Left cardiac atrium (tissue), 4 donors: ENCODE results near the gene SLC35F2. TPM values are rescaled to one million over a fixed set of nuclear protein-coding genes. Genes with fewer than 3 reads are reported as not detected.
A peak's percentile ranks its signal among the peaks of the same experiment; 100 is the strongest.
"Not testable (repeated sequence)": the region's sequence is repeated elsewhere in the genome, so short reads cannot be mapped to it uniquely, and the experiment has no call there.

Experiments used
- ATAC-seq, 2 donors: fragments of 200-7000 bp; cut with Tn5 transposase; one replicate each; pipeline ENCODE4 v1.9.1; 2020; ENCODE audit warnings: mild to moderate bottlenecking in 2 of 2, moderate library complexity in 2 of 2
- DNase-seq: peaks from one replicate; pipeline ENCODE4 v3.0.0-alpha.2; 2020
- intact Hi-C, 2 donors: fragments of 100-400 bp; cut with DNase I; formaldehyde crosslinking; loops; one replicate each; pipeline versions ENCODE4 v1.14.1 to v1.15.1; 2022 to 2023
- long read RNA-seq: library from polyadenylated mRNA; unstranded; transcript quantifications from one replicate; pipeline ENCODE4 v2.0.0, GENCODE V29; 2021
- total RNA-seq, 2 donors: library from RNA; stranded (reverse); fragmentation: NEBNext Ultra II Directional; extraction: Animal tissue kit (Norgen Biotek cat#: 25700); gene quantifications; one replicate each; pipeline ENCODE4 v1.2.1, GENCODE V29; 2021
- donor health status: DM: no; HTN: yes; CAD: no.
- donor health status: DM: no; HTN: yes; CAD: no; lungs with severe emphysema.
- donor health status: DM: yes; HTN: yes; CAD: no.
- donor health status: Dilated cardiomyopathy.

Gene SLC35F2
- 1 to 10 TPM; 2.1 to 5.3 TPM for total RNA-seq
- long read RNA-seq, transcript SLC35F2-204 (8 exons, 3,170 nt): major isoform, 5 of 5 reads
- long read RNA-seq, partial matches to known transcripts: 0 of 5 reads
- long read RNA-seq, other reads (novel, unspliced or antisense): 0 of 5 reads

GRCh38 chr11:107858217-107859070 lies at the start of gene SLC35F2:
Gene SLC35F2, minus strand, starts transcription at chr11:107858787. Its CDS starts 20 bp downstream, at chr11:107858767.
- intact Hi-C loops: no loop called here
- DNase-seq (peak; percentile 73), ATAC-seq (peak; percentile 90 to 91)

- intact Hi-C loops: no loop called here
- no peak for DNase-seq
- no peak for ATAC-seq
Measured at GRCh38 chr11:107908211-107908610, 49.6 kb upstream of the SLC35F2 start.

GRCh38 chr11:107898270-107898669 lies 39.7 kb upstream of the SLC35F2 start:
- ATAC-seq: peak in 1 of 2 donors; percentile 60
- intact Hi-C loops: no loop called here
- no peak for DNase-seq

- ATAC-seq (no peak), DNase-seq (no peak)
- intact Hi-C loops: no loop called here
Measured at GRCh38 chr11:107882095-107882820, 23.7 kb upstream of the SLC35F2 start.

GRCh38 chr11:107881471-107881870 lies 22.9 kb upstream of the SLC35F2 start:
- intact Hi-C loops, ATAC-seq, DNase-seq: not testable (repeated sequence)

GRCh38 chr11:107876141-107876540 lies 17.6 kb upstream of the SLC35F2 start:
- ATAC-seq (no peak), DNase-seq (no peak)
- intact Hi-C loops: no loop called here

- DNase-seq (no peak), ATAC-seq (no peak)
- intact Hi-C loops: loop anchor here in 1 of 2 donors (2.0 kb wide), 1 partner anchor 68 kb away; no protein-coding TSS in a partner anchor
Measured at GRCh38 chr11:107864591-107864990, 6.0 kb upstream of the SLC35F2 start.

- no peak for ATAC-seq
- DNase-seq: no peak
- intact Hi-C loops: no loop called here
Measured at GRCh38 chr11:107860688-107861087, 2.1 kb upstream of the SLC35F2 start.

- intact Hi-C loops, DNase-seq, ATAC-seq: not testable (repeated sequence)
Measured at GRCh38 chr11:107860240-107860620, 1.6 kb upstream of the SLC35F2 start.

GRCh38 chr11:107859459-107860239 lies 1.1 kb upstream of the SLC35F2 start:
- peak; percentile 46 to 71 for ATAC-seq
- peak; percentile 56 for DNase-seq
- intact Hi-C loops: no loop called here

- ATAC-seq (peak in 1 of 2 donors; percentile 20), DNase-seq (no peak)
- intact Hi-C loops: no loop called here
Measured at GRCh38 chr11:107857550-107858216, 904 bp downstream of the SLC35F2 start.

GRCh38 chr11:107856981-107857517 lies 1.5 kb downstream of the SLC35F2 start:
- peak in 1 of 2 donors; percentile 20 for ATAC-seq
- intact Hi-C loops: no loop called here
- DNase-seq: peak; percentile 40

- DNase-seq: no peak
- intact Hi-C loops: no loop called here
- ATAC-seq: no peak
Measured at GRCh38 chr11:107856180-107856980, 2.2 kb downstream of the SLC35F2 start.

GRCh38 chr11:107853070-107853469 lies 5.5 kb downstream of the SLC35F2 start:
- no peak for ATAC-seq
- DNase-seq: no peak

GRCh38 chr11:107851704-107852310 lies 6.8 kb downstream of the SLC35F2 start:
- no peak for DNase-seq
- no peak for ATAC-seq
- intact Hi-C loops: no loop called here

More at GRCh38 chr11:107853070-107853469, 5.5 kb downstream of the SLC35F2 start:
- intact Hi-C loops: no loop called here

- intact Hi-C loops: no loop called here
- DNase-seq (no peak), ATAC-seq (no peak)
Measured at GRCh38 chr11:107849790-107850189, 8.8 kb downstream of the SLC35F2 start.

GRCh38 chr11:107848345-107848744 lies 10.2 kb downstream of the SLC35F2 start:
- no peak for DNase-seq
- ATAC-seq: no peak
- intact Hi-C loops: no loop called here
